Hematopoietic multipotent progenitor cell treated with erythropoietin and hydrocortisone succinate and interleukin-3 and kit ligand, for 8 days (in vitro differentiated cells): ENCODE measurements around the gene PCAT7.
"Not testable (repeated sequence)": the region's sequence is repeated elsewhere in the genome, so short reads cannot be mapped to it uniquely, and the experiment has no call there.

Source experiments
- DNase-seq: peaks from one replicate; pipeline ENCODE4 v3.0.0-alpha.2; 2015

The PCAT7 gene

GRCh38 chr9:94564279-94564678 is 9.4 kb downstream of the PCAT7 start:
- DNase-seq, result not testable (repeated sequence)

- no peak for DNase-seq
These were observed 11.7 kb downstream of the PCAT7 start for GRCh38 chr9:94566550-94566949.

DNA sequence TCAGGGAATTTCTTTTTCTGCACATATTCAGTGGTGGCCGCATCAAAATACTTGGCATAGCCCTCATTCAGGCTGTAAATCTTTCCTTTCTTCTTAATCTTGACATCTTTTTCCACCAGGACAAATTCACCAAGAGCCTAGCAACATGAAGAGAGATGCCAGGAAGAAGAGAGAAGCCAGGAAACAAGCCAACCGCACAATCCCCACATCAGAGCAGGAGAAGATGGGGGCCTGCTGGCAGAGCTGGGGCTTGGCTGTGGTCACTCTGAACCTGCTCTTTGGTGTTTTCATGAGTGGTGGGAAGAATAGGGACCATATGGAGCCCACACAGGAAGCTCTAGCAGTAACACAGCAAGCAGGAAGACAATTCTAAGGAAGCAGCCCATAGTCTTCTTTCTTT is 12.4 kb downstream of the PCAT7 start:
- DNase-seq, result no peak

GRCh38 chr9:94568250-94568889 is 13.5 kb downstream of the PCAT7 start:
- DNase-seq, result no peak

GRCh38 chr9:94568972-94569712 is 14.3 kb downstream of the PCAT7 start:
- no peak for DNase-seq

DNA sequence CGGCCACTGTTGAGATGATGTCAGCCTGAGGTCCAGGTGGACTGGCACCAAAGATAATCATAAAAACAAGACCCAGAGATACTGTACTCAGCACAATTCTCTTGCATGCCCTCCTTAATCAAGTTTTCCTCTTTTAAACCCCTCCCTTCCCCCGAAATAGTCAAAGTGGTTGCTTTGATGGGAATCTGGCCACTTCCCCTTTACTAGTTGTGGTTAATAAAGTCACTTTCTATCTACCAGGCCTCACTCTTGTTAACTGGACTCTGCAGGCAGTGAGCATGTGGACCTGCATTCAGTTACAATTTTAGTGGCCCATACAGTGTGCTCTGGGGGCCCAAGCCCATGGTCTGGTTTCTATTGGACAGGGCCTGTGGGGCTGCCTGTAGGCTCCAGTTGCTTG is 21.2 kb downstream of the PCAT7 start:
- peak; percentile 2 for DNase-seq

DNA sequence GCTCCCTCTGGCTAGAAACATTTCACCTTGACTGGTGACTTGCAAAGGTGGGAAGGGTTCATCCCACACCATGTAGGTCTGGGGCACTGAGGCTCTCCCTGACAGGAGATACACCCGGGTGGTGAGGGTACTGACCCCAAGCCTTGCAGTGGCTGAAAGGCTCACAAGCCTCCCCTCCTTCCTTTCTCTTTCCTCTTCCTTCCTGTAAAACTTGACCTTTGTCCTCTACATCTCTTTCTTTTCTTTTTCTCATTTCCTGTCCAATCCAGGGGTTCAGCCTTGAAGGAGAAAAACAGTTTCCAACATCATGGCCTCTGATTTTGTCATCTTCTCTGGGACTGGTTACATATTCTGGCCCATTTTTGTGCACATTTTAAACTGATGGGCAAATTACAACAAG is 22.2 kb downstream of the PCAT7 start:
- DNase-seq, result no peak

GRCh38 chr9:94577571-94577970 is 22.7 kb downstream of the PCAT7 start:
- no peak for DNase-seq

DNA sequence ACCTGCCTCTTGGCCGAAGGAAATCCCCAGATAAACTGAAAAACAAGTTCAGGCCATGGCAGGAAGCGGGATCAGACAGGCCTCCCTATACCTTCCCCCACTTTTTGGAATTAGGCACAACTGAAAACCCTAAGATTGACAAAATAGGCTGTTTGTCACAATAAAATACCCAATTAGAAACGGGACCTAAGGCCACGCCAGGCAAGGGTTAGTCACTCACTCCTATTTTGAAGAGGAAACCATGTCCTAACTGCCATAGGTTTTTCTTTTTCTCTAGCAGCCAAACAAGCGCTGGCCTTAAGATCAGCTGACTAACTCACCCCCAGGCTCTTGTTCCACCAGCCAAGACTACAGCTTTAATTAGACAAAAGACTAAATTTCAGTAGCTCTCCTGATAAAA is 26.8 kb downstream of the PCAT7 start:
- no peak for DNase-seq

- peak; percentile 27 for DNase-seq
These were observed 29.7 kb downstream of the PCAT7 start for GRCh38 chr9:94584555-94584954.

GRCh38 chr9:94586316-94586715 is 31.4 kb downstream of the PCAT7 start:
- DNase-seq, result no peak

DNA sequence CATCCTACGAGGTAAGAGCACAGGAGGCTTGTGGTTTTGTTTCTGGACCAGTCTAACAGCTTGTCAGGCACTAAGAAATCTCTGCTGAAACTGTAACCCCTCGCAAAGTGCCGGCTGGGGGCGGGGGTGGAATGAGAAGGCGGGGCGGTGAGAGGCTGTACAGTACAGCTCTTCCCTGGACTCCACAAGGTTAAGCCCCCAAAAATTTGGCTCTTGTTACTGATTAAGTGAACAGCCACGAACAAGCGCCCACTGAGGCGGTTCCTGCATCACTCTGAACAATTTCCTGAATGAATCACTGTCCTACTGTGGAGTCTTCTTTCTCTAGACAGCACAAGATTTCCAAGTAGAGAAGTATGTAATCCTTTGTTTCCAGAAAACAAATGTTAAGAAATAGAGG is 31.9 kb downstream of the PCAT7 start:
- DNase-seq, result no peak

DNA sequence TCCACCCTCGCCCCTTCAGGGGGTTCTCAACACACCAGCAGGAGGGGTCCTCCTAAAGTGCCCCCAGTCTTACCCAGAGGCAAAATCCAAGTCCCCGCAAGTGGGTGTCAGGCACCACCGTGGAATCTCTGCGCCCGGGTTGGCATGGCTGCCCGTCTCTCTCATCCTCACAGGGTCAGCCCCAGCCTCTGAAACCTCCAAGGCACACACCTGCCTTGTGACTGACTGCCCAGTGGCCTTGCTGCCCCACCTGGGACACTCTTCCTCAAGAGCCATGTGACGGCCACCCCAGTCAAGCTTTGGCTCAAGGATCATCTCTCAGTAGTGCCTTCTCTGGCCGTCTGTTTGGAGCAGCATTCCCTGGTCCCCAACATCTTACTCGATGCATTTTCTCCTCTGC is 33.8 kb downstream of the PCAT7 start:
- DNase-seq, result no peak

GRCh38 chr9:94591046-94591545 is 36.2 kb downstream of the PCAT7 start:
- not testable (repeated sequence) for DNase-seq

- DNase-seq, result no peak
These were observed 37.0 kb downstream of the PCAT7 start for GRCh38 chr9:94591876-94592275.

DNA sequence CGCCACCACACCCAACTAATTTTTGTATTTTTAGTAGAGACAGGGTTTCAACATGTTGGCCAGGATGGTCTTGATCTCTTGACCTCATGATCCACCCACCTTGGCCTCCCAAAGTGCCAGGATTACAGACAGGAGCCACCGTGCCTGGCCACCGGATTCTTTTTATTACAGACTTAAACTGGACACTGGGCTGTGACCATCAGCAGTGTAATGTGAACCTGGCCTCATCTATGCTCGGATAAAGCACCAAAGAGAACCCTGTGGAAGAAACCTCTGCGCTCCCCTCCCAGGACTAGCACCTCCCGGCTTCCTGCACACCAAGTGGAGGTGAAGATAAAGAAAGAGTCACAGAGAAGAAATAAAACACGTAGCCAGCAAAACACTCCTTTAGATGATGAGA is 37.8 kb downstream of the PCAT7 start:
- not testable (repeated sequence) for DNase-seq

DNA sequence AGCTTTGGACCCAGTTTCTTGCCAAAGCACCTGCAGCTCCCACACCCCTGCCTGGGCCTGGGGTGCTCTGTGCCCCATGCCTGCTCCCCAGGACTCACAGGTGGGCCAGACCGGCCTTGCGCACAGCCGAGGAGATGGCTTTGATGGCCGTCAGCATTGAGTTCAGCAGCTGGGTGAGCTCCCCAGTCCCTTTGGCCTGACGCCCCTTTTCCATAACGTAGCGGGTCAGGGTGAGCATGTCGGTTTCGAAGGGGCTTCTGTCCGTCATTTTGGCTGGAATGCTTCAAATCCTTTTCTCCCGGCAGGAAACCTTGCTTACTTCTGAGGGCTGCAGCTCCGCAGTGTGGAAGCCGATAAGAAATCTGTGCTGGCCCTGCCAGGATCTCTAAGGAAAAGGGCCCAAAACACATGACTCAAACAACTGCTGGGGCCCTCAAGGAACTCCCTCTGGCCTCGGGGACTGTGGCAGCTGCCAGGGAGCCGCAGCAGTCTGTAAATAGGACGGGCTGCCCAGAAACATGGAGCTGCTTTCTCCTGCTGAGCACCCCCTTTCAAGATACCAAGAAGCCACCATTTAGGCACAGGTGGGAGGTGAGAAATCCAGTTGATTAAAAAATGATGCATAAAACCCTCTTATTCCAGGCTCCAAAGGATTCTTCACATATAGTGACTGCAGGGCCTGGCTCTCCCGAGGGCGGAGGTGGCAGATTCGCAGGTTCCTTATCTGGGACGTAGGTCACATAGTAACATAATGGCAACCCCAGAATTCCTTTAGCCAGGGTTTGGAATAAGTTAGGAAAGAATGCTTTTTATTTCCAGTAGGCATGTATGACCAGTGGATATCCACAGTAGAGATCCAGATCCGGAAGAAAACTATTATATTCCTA is 38.8 kb downstream of the PCAT7 start, which contains the start of gene FBP2:
FBP2 (minus strand) TSS at position 366 of the 887 bp plus-strand sequence; CDS start at position 268, 98 bp downstream.
- no peak for DNase-seq

GRCh38 chr9:94599102-94599501 is 44.2 kb downstream of the PCAT7 start:
- no peak for DNase-seq

DNA sequence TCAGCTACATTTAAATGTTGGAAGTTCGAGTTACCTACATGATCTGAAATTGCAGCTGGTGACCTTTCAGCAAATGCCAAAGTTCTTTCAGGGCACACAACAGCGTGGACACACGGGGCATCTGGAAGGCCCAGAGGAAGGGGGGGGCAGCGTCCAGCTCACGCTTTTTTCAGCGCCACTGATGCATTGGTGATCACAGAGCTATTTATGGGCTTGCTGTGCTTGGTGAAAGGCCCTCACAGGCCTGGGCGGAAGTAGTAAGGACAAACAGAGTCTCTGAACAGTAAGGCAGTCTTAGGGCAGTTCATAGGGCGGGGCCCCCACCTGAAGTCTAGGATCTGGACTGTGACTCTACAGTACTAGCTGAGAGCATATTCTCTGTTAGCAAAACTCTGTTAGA is 45.4 kb downstream of the PCAT7 start:
- no peak for DNase-seq

GRCh38 chr9:94600715-94601114 is 45.8 kb downstream of the PCAT7 start:
- no peak for DNase-seq

GRCh38 chr9:94602666-94603065 is 47.8 kb downstream of the PCAT7 start:
- no peak for DNase-seq

- peak; percentile 69 for DNase-seq
These were observed 48.6 kb downstream of the PCAT7 start for GRCh38 chr9:94603259-94604160.
